GM12872 (cell line): Measurements from ENCODE around the gene CLCN7.

Source experiments
- CTCF ChIP-seq: IDR thresholded peaks from 3 replicates; pipeline ENCODE4 v1.5.1; 2011; ENCODE audit warnings: low read depth, mild to moderate bottlenecking, low read length, moderate library complexity; ENCODE audit not compliant: insufficient read depth

The CLCN7 gene

GRCh38 chr16:1436731-1437355 is 38.0 kb downstream of the CLCN7 start:
- no peak for TF ChIP-seq CTCF

GRCh38 chr16:1435921-1436697 is 38.7 kb downstream of the CLCN7 start:
- no peak for TF ChIP-seq CTCF

- no peak for TF ChIP-seq CTCF
These were observed 39.9 kb downstream of the CLCN7 start for GRCh38 chr16:1434644-1435592.

GRCh38 chr16:1433756-1434155 is 41.1 kb downstream of the CLCN7 start:
- TF ChIP-seq CTCF, result no peak

- no peak for TF ChIP-seq CTCF
These were observed 41.6 kb downstream of the CLCN7 start for GRCh38 chr16:1433263-1433560.

GRCh38 chr16:1432388-1433262 is 42.2 kb downstream of the CLCN7 start:
- no peak for TF ChIP-seq CTCF
